CD4-positive, alpha-beta T cell (primary cell): ENCODE results near the gene PAX3. TPM values are rescaled to one million over a fixed set of nuclear protein-coding genes. Genes with fewer than 3 reads are reported as not detected.

Experiments
- ATAC-seq: fragments of 200-7000 bp; cut with Tn5 transposase; one replicate; pipeline ENCODE4 v1.10.0; 2022; ENCODE audit warnings: mild to moderate bottlenecking; ENCODE audit not compliant: poor library complexity
- CTCF ChIA-PET: fragments of 350-600 bp; sonication (Branson Sonifier 250); formaldehyde crosslinking; loops from one replicate; lab custom pipeline; 2021; ENCODE audit warnings: antibody characterized with exemption, inconsistent platforms; lab: Charles Lee
- POLR2A ChIA-PET: fragments of 350-600 bp; sonication (Branson Sonifier 250); formaldehyde crosslinking; loops from one replicate; lab custom pipeline; 2021; ENCODE audit warnings: antibody characterized with exemption, inconsistent platforms; lab: Charles Lee
- DNase-seq, 14 experiments: peaks; one replicate each; pipeline ENCODE4 v3.0.0-alpha.2; 2013 to 2020; ENCODE audit warnings: mixed read lengths in 2 of 14
- H3K27ac ChIP-seq, 2 donors: one replicate each; pipeline versions ENCODE4 v1.5.1 to v1.7.0; 2013; ENCODE audit warnings: low read length in 2 of 2, low read depth in 1 of 2, mild to moderate bottlenecking in 1 of 2
- H3K27me3 ChIP-seq, 2 experiments: 1 replicate in 1 of 2; 2 replicates in 1 of 2; pipeline versions ENCODE4 v1.6.1 to v1.7.0; 2013; ENCODE audit warnings: low read length in 2 of 2, control low read depth in 1 of 2, mild to moderate bottlenecking in 1 of 2, moderate library complexity in 1 of 2; ENCODE audit not compliant: insufficient read depth in 2 of 2, control insufficient read depth in 1 of 2
- H3K36me3 ChIP-seq: one replicate; pipeline ENCODE4 v1.6.1; 2013; ENCODE audit warnings: low read length, control low read depth; ENCODE audit not compliant: insufficient read depth
- H3K4me1 ChIP-seq: one replicate; pipeline ENCODE4 v1.6.1; 2013; ENCODE audit warnings: low read length, control low read depth; ENCODE audit not compliant: insufficient read depth
- H3K4me3 ChIP-seq: one replicate; pipeline ENCODE4 v1.5.1; 2013; ENCODE audit warnings: mild to moderate bottlenecking, low read length, moderate library complexity
- H3K9me3 ChIP-seq, 2 experiments: 1 replicate in 1 of 2; 2 replicates in 1 of 2; pipeline versions ENCODE4 v1.6.1 to v1.7.0; 2013; ENCODE audit warnings: low read length in 2 of 2, mild to moderate bottlenecking in 2 of 2, control low read depth in 1 of 2, moderate library complexity in 1 of 2; ENCODE audit not compliant: control insufficient read depth in 1 of 2, insufficient read depth in 1 of 2
- H3K27ac Mint-ChIP-seq: one replicate; pipeline ENCODE4 v1.8.0; 2020; ENCODE audit warnings: mixed read lengths
- H3K27me3 Mint-ChIP-seq: one replicate; pipeline ENCODE4 v1.8.0; 2021; ENCODE audit warnings: mixed read lengths
- H3K36me3 Mint-ChIP-seq: one replicate; pipeline ENCODE4 v1.8.0; 2021; ENCODE audit warnings: low read depth, mixed read lengths
- H3K4me1 Mint-ChIP-seq: one replicate; pipeline ENCODE4 v1.8.0; 2021; ENCODE audit warnings: low read depth, mixed read lengths
- H3K4me3 Mint-ChIP-seq: one replicate; pipeline ENCODE4 v1.8.0; 2020; ENCODE audit warnings: mild to moderate bottlenecking, mixed read lengths
- H3K9me3 Mint-ChIP-seq: one replicate; pipeline ENCODE4 v1.8.0; 2020; ENCODE audit warnings: mixed read lengths
- CTCF ChIP-seq: fragments of 200-600 bp; IDR thresholded peaks from one replicate; pipeline ENCODE4 v1.8.0; 2022; ENCODE audit warnings: antibody characterized with exemption, mild to moderate bottlenecking
- intact Hi-C, 2 experiments: fragments of 100-400 bp; cut with DNase I in 1 of 2; cut with micrococcal nuclease in 1 of 2; formaldehyde crosslinking; loops; one replicate each; pipeline versions ENCODE4 v1.15.1 to v1.9.0; 2023 to 2025; cut with DNase I, micrococcal nuclease
- total RNA-seq, 174 experiments: library from RNA in 2 of 174; stranded (reverse) in 2 of 174; gene quantifications; one replicate each; pipeline ENCODE4 v1.2.3 and lab custom pipeline; 2021 to 2026

PAX3 gene
- total RNA-seq, 2 experiments from 2014 or later = not detected

- no peaks in the 10 kb centered on the region for H3K36me3 ChIP-seq
- no peaks in the 10 kb centered on the region for H3K36me3 Mint-ChIP-seq
- H3K4me3 Mint-ChIP-seq = no peak overlapping the region
- no peak overlapping the region for H3K27ac ChIP-seq
- no peaks in the 10 kb centered on the region for H3K4me1 Mint-ChIP-seq
- CTCF ChIA-PET = no interaction called here
- peaks cover 1% of the 10 kb centered on the region for H3K27me3 Mint-ChIP-seq
- no peaks in the 10 kb centered on the region for H3K4me1 ChIP-seq
- ATAC-seq (no peak), DNase-seq (no peak)
- no peaks in the 10 kb centered on the region for H3K27me3 ChIP-seq
- H3K9me3 Mint-ChIP-seq = peaks cover 2% of the 10 kb centered on the region
- POLR2A ChIA-PET = no interaction called here
- TF ChIP-seq CTCF = no peak
- H3K9me3 ChIP-seq = no peaks in the 10 kb centered on the region
- intact Hi-C loops = no loop called here
- no peak overlapping the region for H3K4me3 ChIP-seq
- no peak overlapping the region for H3K27ac Mint-ChIP-seq
Measured at GRCh38 chr2:222169346-222169745, 129.5 kb downstream of the PAX3 start.

GRCh38 chr2:222167762-222168161 lies 131.0 kb downstream of the PAX3 start:
- H3K27me3 Mint-ChIP-seq = no peaks in the 10 kb centered on the region
- TF ChIP-seq CTCF = no peak
- no peak overlapping the region for H3K4me3 Mint-ChIP-seq
- H3K9me3 Mint-ChIP-seq = peaks cover 2% of the 10 kb centered on the region
- Histone ChIP-seq H3K36me3 (no peaks in the 10 kb centered on the region), H3K4me3 (no peak overlapping the region), H3K4me1 (no peaks in the 10 kb centered on the region), H3K9me3 (no peaks in the 10 kb centered on the region), H3K27me3 (no peaks in the 10 kb centered on the region), H3K27ac (no peak overlapping the region)
- intact Hi-C loops = no loop called here
- no peaks in the 10 kb centered on the region for H3K36me3 Mint-ChIP-seq
- no peaks in the 10 kb centered on the region for H3K4me1 Mint-ChIP-seq
- H3K27ac Mint-ChIP-seq = no peak overlapping the region
- DNase-seq = no peak
- ChIA-PET CTCF (no interaction called here), POLR2A (no interaction called here)
- ATAC-seq = no peak

- peaks cover 4% of the 10 kb centered on the region for H3K27me3 Mint-ChIP-seq
- no peak for DNase-seq
- intact Hi-C loops = no loop called here
- H3K4me1 Mint-ChIP-seq = no peaks in the 10 kb centered on the region
- H3K4me3 Mint-ChIP-seq = no peak overlapping the region
- Histone ChIP-seq H3K9me3 (peaks cover 0 to 5% of the 10 kb centered on the region in 2 experiments), H3K27ac (no peak overlapping the region), H3K27me3 (no peaks in the 10 kb centered on the region), H3K4me1 (no peaks in the 10 kb centered on the region), H3K36me3 (no peaks in the 10 kb centered on the region), H3K4me3 (no peak overlapping the region)
- no peak for TF ChIP-seq CTCF
- ATAC-seq = no peak
- POLR2A ChIA-PET = no interaction called here
- no peak overlapping the region for H3K27ac Mint-ChIP-seq
- H3K9me3 Mint-ChIP-seq = no peaks in the 10 kb centered on the region
- H3K36me3 Mint-ChIP-seq = no peaks in the 10 kb centered on the region
- CTCF ChIA-PET = no interaction called here
Measured at GRCh38 chr2:222160944-222161343, 137.9 kb downstream of the PAX3 start.
